ENCODE measurements around the gene TMEM18. TPM values are rescaled to one million over a fixed set of nuclear protein-coding genes. Genes with fewer than 3 reads are reported as not detected.

TMEM18 gene
- polyA plus RNA-seq, 1 of the 3 experiments (the other 2 are of a cell fraction) = 29.3 TPM

GRCh38 chr2:654896-655295 lies 22.3 kb downstream of the TMEM18 start:
- ChIA-PET POLR2A (no interaction called here), CTCF (no interaction called here)
- Histone ChIP-seq H3K4me3 (ENCODE audit: low read depth in 2 of 2, low read length in 1 of 2) (no peak overlapping the region), H3K27me3 (ENCODE audit: insufficient read depth) (no peaks in the 10 kb centered on the region), H3F3A (replicated peaks; ENCODE audit: insufficient read depth) (no peaks in the 10 kb centered on the region), H3K9me2 (no peaks in the 10 kb centered on the region), H2AFZ (ENCODE audit: low read depth) (no peak overlapping the region), H3K27ac (ENCODE audit: low read depth in 2 of 2, low read length in 1 of 2) (no peak overlapping the region), H3K4me2 (no peak overlapping the region), H3K79me2 (ENCODE audit: insufficient read depth) (no peaks in the 10 kb centered on the region), H3K36me3 (replicated peaks in 1 of 2; ENCODE audit: control insufficient read depth in 1 of 2, insufficient read depth in 2 of 2, low read length in 1 of 2) (no peaks in the 10 kb centered on the region), H3K4me1 (ENCODE audit: control insufficient read depth in 1 of 2, insufficient read depth in 2 of 2, low read depth in 1 of 2, low read length in 1 of 2) (no peaks in the 10 kb centered on the region), H3K9me3 (no peaks in the 10 kb centered on the region), H4K20me1 (ENCODE audit: insufficient read depth) (no peaks in the 10 kb centered on the region), H3K9ac (no peak overlapping the region)
- WGBS (ENCODE audit: low lambda C conversion rate) = 32% methylated on average over 10 of the region's 10 CpGs
- TF ChIP-seq NRF1 (IDR thresholded peaks at IDR 0.05; ENCODE audit: low read depth, low read length) (no peak), USF1 (IDR thresholded peaks at IDR 0.05; ENCODE audit: borderline replicate concordance, low read depth) (no peak), IRF3 (IDR thresholded peaks at IDR 0.05; ENCODE audit: low read depth, low read length) (no peak), SIN3A (IDR thresholded peaks at IDR 0.05; ENCODE audit: borderline replicate concordance, low read depth, low read length) (no peak), RXRA (IDR thresholded peaks at IDR 0.05; ENCODE audit: borderline replicate concordance, low read depth) (no peak), ZBTB33 (IDR thresholded peaks at IDR 0.05; ENCODE audit: borderline replicate concordance, low read depth) (no peak), SMC3 (IDR thresholded peaks at IDR 0.05; ENCODE audit: low read depth, low read length) (no peak), POLR2AphosphoS5 (IDR thresholded peaks at IDR 0.05; ENCODE audit: low read depth, low read length) (no peak), TEAD4 (IDR thresholded peaks at IDR 0.05; ENCODE audit: borderline replicate concordance, insufficient read depth) (no peak), TCF12 (IDR thresholded peaks at IDR 0.05) (no peak), MXI1 (IDR thresholded peaks at IDR 0.05; ENCODE audit: low read depth, low read length) (no peak), EP300 (IDR thresholded peaks at IDR 0.05; ENCODE audit: borderline replicate concordance in 1 of 2, low read depth in 1 of 2, low read length in 1 of 2) (no peak), RFX5 (IDR thresholded peaks at IDR 0.05; ENCODE audit: low read length) (no peak), YY1 (IDR thresholded peaks at IDR 0.05; ENCODE audit: low read depth) (no peak), GABPA (IDR thresholded peaks at IDR 0.05; ENCODE audit: low read depth) (no peak), MAX (IDR thresholded peaks at IDR 0.05; ENCODE audit: low read depth) (no peak), CTCF (IDR thresholded peaks at IDR 0.05) (no peak)
- DNase-seq = no peak

Measured in SK-N-SH (cell line).